IgD-negative memory B cell (primary cell): Measurements from ENCODE around the gene VAMP3. TPM values are rescaled to one million over a fixed set of nuclear protein-coding genes. Genes with fewer than 3 reads are reported as not detected.
A peak's percentile ranks its signal among the peaks of the same experiment; 100 is the strongest.

ENCODE experiments used
- H3K27ac Mint-ChIP-seq, 3 donors: one replicate each; pipeline ENCODE4 v1.8.0; 2020 to 2022; ENCODE audit warnings: mild to moderate bottlenecking in 3 of 3, mixed read lengths in 3 of 3, moderate library complexity in 1 of 3
- H3K27me3 Mint-ChIP-seq: one replicate; pipeline ENCODE4 v1.8.0; 2021; ENCODE audit warnings: mixed read lengths
- H3K36me3 Mint-ChIP-seq: one replicate; pipeline ENCODE4 v1.8.0; 2020; ENCODE audit warnings: mild to moderate bottlenecking, mixed read lengths
- H3K4me1 Mint-ChIP-seq, 3 donors: one replicate each; pipeline ENCODE4 v1.8.0; 2020 to 2022; ENCODE audit warnings: mixed read lengths in 3 of 3, mild to moderate bottlenecking in 1 of 3
- H3K4me3 Mint-ChIP-seq, 4 donors: one replicate each; pipeline ENCODE4 v1.8.0; 2020 to 2022; ENCODE audit warnings: mild to moderate bottlenecking in 4 of 4, mixed read lengths in 4 of 4, moderate library complexity in 3 of 4
- H3K9me3 Mint-ChIP-seq, 3 donors: one replicate each; pipeline ENCODE4 v1.8.0; 2020 to 2021; ENCODE audit warnings: mixed read lengths in 3 of 3, mild to moderate bottlenecking in 1 of 3
- polyA plus RNA-seq: library from polyadenylated mRNA; unstranded; fragments of 300-500 nt; fragmentation: Illumina TruSeq; gene quantifications from one replicate; pipeline ENCODE4 v1.2.3, GENCODE V29; 2021

VAMP3 gene
- polyA plus RNA-seq, 1 donor from 2014 or later = 29.3 TPM

DNA sequence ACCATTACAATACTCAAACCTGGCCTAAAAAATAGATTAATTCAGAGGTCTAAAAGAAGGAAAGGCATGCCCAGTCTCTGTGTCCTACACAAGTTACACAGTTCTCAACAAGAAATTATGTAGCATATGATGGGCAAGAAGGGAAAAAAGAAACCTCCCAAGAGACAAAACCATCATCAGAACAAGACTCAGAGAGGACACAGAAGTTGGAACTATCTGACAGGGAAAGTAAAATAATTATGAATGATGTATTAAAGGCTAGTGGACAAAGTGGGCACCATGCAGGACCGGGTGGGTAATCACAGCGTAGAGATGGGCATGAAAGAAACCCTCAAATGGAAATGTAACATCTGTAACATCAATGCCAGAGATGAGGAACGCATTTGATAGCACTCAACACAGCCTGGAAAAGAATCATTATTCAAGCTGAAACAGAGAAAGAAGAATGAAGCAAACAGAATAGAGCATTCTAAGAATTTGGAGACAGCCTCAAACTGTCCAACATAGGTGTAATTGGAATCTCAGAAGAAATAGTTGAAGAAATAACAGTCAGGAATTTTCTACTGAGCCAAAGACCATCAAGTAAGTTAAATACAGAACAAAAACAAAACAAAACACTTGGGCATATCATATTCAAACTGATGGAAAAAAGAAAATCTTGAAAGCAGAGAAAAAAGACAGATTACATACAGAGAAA lies 42.7 kb downstream of the VAMP3 start:
- Mint-ChIP-seq H3K27me3 (no peaks in the 10 kb centered on the region), H3K4me1 (no peaks in the 10 kb centered on the region), H3K4me3 (peak overlapping the region in 1 of 4 donors; percentile 41), H3K36me3 (peaks cover 10% of the 10 kb centered on the region), H3K27ac (no peak overlapping the region), H3K9me3 (peaks cover 4 to 16% (median 15%) of the 10 kb centered on the region in 3 donors)

DNA sequence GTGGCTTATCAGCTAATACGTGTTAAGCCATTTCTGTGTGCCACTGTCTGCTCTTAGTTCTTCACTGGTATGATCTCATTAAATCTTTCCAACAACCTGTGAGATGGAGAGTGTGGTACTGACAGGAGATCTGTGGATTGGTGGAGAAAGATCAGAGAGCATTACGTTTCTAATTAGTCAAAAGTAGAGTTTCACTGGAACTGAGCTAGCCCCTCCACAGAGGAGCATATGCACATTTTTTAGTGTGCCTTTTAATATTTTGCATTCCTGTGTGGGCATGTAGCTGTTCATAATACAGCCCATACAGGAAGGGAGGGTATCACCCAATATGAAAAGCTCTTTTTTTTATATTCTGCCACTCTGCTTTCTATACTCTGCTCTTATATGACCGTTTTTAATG lies 50.2 kb downstream of the VAMP3 start:
- Mint-ChIP-seq H3K27me3 (no peaks in the 10 kb centered on the region), H3K4me3 (no peak overlapping the region), H3K27ac (no peak overlapping the region), H3K4me1 (peaks cover 0 to 4% (median 0%) of the 10 kb centered on the region in 3 donors), H3K36me3 (peaks cover 16% of the 10 kb centered on the region), H3K9me3 (no peaks in the 10 kb centered on the region)

DNA sequence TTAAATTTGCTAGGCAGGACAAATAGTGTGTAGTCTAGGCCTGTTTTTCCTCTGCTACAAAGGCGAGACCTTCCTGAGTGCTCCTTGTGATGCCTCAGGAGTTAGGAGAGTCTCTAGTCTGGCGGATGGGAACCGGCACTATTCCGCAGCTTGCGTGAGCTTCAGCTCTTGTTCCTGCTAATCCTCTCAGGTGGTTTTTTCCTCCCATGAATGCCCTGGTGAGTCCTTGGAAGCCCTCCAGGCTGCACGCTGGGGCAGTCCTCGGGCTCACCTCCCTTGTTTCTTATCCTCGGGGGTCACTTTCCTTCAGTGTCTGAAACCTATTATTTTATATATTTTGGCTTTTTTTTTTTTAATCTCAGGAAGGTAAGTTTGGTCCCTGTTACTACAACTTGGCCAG lies 53.6 kb downstream of the VAMP3 start:
- Mint-ChIP-seq H3K4me3 (no peak overlapping the region), H3K27me3 (no peaks in the 10 kb centered on the region), H3K4me1 (peaks cover 0 to 5% (median 2%) of the 10 kb centered on the region in 3 donors), H3K9me3 (peaks cover 0 to 2% (median 0%) of the 10 kb centered on the region in 3 donors), H3K27ac (no peak overlapping the region), H3K36me3 (peaks cover 10% of the 10 kb centered on the region)

DNA sequence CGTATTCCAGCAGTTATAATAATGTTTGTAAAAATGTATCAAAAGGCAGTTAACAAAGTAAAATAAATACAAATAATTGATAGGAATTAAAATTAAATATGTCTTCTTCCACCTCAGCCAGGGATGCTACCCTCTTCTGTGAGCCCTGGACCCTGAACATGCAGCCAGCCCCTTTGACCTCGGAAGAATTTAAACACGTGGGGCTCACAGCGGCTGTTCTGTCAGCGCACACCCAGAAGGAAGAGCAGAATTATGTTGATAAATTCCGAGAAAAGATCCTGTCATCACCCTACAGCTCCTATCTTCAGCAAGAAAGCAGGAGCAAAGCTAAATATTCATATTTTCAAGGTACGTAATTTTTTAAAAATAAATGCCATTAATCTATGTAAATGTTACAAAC lies 55.3 kb downstream of the VAMP3 start:
- Mint-ChIP-seq H3K27ac (peak overlapping the region in 1 of 3 donors; percentile 88), H3K27me3 (no peaks in the 10 kb centered on the region), H3K4me1 (peaks cover 2 to 6% (median 5%) of the 10 kb centered on the region in 3 donors), H3K9me3 (peaks cover 0 to 2% (median 0%) of the 10 kb centered on the region in 3 donors), H3K4me3 (peak overlapping the region in 2 of 4 donors; percentile 64 to 80), H3K36me3 (peaks cover 3% of the 10 kb centered on the region)

DNA sequence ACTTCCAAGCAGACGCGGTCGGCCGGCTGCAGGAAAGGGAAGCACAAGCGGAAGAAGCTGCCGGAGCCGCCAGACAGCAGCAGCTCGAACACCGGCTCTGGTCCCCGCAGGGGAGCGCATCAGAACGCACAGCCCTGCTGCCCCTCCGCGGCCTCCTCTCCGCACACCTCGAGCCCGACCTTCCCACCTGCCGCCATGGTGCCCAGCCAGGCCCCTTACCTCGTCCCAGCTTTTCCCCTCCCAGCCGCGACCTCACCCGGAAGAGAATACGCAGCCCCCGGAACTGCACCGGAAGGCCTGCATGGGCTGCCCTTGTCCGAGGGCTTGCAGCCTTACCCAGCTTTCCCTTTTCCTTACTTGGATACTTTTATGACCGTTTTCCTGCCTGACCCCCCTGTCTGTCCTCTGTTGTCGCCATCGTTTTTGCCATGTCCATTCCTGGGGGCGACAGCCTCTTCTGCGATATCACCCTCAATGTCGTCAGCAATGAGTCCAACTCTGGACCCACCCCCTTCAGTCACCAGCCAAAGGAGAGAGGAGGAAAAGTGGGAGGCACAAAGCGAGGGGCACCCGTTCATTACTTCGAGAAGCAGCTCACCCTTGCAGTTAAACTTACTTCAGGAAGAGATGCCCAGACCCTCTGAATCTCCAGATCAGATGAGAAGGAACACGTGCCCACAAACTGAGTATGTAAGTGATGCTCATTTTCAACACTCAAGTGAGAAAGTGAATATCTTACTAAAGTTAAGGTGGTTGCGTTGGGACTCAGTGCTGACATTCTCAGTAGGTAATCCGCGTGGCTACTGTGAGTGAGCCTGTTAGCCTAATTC lies 56.2 kb downstream of the VAMP3 start:
- Mint-ChIP-seq H3K4me3 (peak overlapping the region in 3 of 4 donors; percentile 46 to 94 (median 80)), H3K9me3 (peaks cover 0 to 2% (median 0%) of the 10 kb centered on the region in 3 donors), H3K4me1 (peaks cover 7 to 11% (median 8%) of the 10 kb centered on the region in 3 donors), H3K27me3 (no peaks in the 10 kb centered on the region), H3K36me3 (no peaks in the 10 kb centered on the region), H3K27ac (peak overlapping the region in 2 of 3 donors; percentile 88 to 96)

Other genes starting within 250 kb of the VAMP3 start
- gene PER3, start 13.0 kb downstream of the VAMP3 start, polyA plus RNA-seq = 1.4 TPM
- gene UTS2, start 81.8 kb downstream of the VAMP3 start, polyA plus RNA-seq = not detected
- gene TNFRSF9, start 169.5 kb downstream of the VAMP3 start, polyA plus RNA-seq = not detected
- gene PARK7, start 190.4 kb downstream of the VAMP3 start, polyA plus RNA-seq = 304 TPM